Eye (tissue), 1 donor: ENCODE data around the gene CCDC188.
A peak's percentile ranks its signal among the peaks of the same experiment; 100 is the strongest.

Experiments used
- DNase-seq: peaks from one replicate; pipeline ENCODE4 v3.0.0-alpha.2; 2015

Gene CCDC188

GRCh38 chr22:20116376-20116950 lies 34.4 kb downstream of the CCDC188 start:
- no peak for DNase-seq

GRCh38 chr22:20115691-20116375 lies 35.0 kb downstream of the CCDC188 start, which contains the start of gene RANBP1:
TSS of gene RANBP1 (plus strand) at chr22:20116104. CDS start at chr22:20116185, 81 bp downstream.
- DNase-seq = no peak

GRCh38 chr22:20114506-20115475 lies 36.1 kb downstream of the CCDC188 start:
- no peak for DNase-seq

- DNase-seq = no peak
These were observed 37.1 kb downstream of the CCDC188 start for GRCh38 chr22:20113551-20114310.

GRCh38 chr22:20112623-20113511 lies 38.0 kb downstream of the CCDC188 start:
- DNase-seq = no peak

GRCh38 chr22:20111689-20112622 lies 38.9 kb downstream of the CCDC188 start:
- DNase-seq = no peak

GRCh38 chr22:20111045-20111688 lies 39.7 kb downstream of the CCDC188 start:
- peak; percentile 30 for DNase-seq

GRCh38 chr22:20110359-20110985 lies 40.4 kb downstream of the CCDC188 start:
- no peak for DNase-seq

- DNase-seq = no peak
These were observed 41.2 kb downstream of the CCDC188 start for GRCh38 chr22:20109411-20110358.

GRCh38 chr22:20108757-20109230 lies 42.1 kb downstream of the CCDC188 start:
- no peak for DNase-seq

- no peak for DNase-seq
These were observed 42.7 kb downstream of the CCDC188 start for GRCh38 chr22:20107951-20108756.

GRCh38 chr22:20107471-20107901 lies 43.4 kb downstream of the CCDC188 start:
- no peak for DNase-seq

GRCh38 chr22:20106849-20107237 lies 44.0 kb downstream of the CCDC188 start:
- no peak for DNase-seq

GRCh38 chr22:20106205-20106848 lies 44.5 kb downstream of the CCDC188 start:
- DNase-seq = no peak

GRCh38 chr22:20105456-20106204 lies 45.2 kb downstream of the CCDC188 start:
- no peak for DNase-seq
